GM12801 (cell line): ENCODE results near the gene PBX2.

Experiments
- CTCF ChIP-seq: IDR thresholded peaks from one replicate; pipeline ENCODE4 v1.5.1; 2011; ENCODE audit warnings: control low read depth; ENCODE audit not compliant: insufficient read length; ENCODE audit errors: extremely low read depth

Gene PBX2

GRCh38 chr6:32151181-32151862, 38.7 kb downstream of the PBX2 start:
- no peak for TF ChIP-seq CTCF

GRCh38 chr6:32149932-32150870, 39.8 kb downstream of the PBX2 start:
- TF ChIP-seq CTCF: no peak

GRCh38 chr6:32149092-32149755, 40.8 kb downstream of the PBX2 start:
- no peak for TF ChIP-seq CTCF

GRCh38 chr6:32148289-32149091, 41.5 kb downstream of the PBX2 start:
- TF ChIP-seq CTCF: no peak

GRCh38 chr6:32147401-32148132, 42.4 kb downstream of the PBX2 start:
- TF ChIP-seq CTCF: no peak

GRCh38 chr6:32146687-32147086, 43.3 kb downstream of the PBX2 start:
- TF ChIP-seq CTCF: no peak
